ENCODE data around the gene OR51B4.

Gene OR51B4

DNA sequence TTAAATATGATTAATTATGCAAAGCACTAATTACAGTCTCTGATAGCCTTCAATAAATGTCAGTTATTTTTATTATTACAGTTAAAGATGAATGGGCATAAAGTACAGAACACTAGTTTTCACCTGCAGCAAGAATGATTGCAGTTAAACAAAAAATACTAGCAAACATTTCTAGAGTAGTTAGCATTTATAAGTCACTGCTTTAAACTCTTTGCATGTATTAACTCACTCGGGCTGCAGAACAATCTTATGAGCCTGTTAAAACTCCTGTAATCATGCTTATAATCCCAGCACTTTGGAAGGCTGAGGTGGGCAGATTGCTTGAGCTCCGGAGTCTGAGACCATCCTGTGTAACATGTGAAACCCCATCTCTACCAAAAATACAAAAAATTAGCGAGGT lies 14.8 kb downstream of the OR51B4 start:
- TF ChIP-seq, protein P1, sequence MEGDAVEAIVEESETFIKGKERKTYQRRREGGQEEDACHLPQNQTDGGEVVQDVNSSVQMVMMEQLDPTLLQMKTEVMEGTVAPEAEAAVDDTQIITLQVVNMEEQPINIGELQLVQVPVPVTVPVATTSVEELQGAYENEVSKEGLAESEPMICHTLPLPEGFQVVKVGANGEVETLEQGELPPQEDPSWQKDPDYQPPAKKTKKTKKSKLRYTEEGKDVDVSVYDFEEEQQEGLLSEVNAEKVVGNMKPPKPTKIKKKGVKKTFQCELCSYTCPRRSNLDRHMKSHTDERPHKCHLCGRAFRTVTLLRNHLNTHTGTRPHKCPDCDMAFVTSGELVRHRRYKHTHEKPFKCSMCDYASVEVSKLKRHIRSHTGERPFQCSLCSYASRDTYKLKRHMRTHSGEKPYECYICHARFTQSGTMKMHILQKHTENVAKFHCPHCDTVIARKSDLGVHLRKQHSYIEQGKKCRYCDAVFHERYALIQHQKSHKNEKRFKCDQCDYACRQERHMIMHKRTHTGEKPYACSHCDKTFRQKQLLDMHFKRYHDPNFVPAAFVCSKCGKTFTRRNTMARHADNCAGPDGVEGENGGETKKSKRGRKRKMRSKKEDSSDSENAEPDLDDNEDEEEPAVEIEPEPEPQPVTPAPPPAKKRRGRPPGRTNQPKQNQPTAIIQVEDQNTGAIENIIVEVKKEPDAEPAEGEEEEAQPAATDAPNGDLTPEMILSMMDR (IDR thresholded peaks at IDR 0.05; ENCODE audit: low read depth, low read length, missing control alignments), result no peak
- DNase-seq (ENCODE audit: low read depth), result no peak
- no peak overlapping the region for H3K4me3 ChIP-seq (ENCODE audit: low read depth, low read length)

DNA sequence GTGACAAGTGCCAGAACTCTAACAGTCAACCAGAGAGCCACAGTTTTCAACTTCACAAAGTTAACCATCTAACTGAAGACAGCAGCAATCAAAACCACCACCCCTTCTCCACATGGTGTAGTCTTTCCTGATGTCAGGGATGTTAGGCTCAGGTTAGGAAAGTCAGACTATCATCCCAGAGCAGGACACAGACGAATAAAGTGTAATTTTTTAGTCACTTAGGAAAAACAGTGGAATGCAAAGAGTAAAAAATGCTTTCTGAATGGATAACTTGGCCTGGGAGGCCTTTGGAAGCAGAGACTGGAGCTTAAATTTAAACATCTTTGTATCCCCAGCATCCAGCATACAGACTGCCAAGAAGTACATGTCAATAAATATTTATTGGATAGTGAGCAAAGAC lies 15.4 kb downstream of the OR51B4 start:
- no peak for DNase-seq (ENCODE audit: low read depth)
- TF ChIP-seq, protein P1 (IDR thresholded peaks at IDR 0.05; ENCODE audit: low read depth, low read length, missing control alignments), result no peak
- no peak overlapping the region for H3K4me3 ChIP-seq (ENCODE audit: low read depth, low read length)

DNA sequence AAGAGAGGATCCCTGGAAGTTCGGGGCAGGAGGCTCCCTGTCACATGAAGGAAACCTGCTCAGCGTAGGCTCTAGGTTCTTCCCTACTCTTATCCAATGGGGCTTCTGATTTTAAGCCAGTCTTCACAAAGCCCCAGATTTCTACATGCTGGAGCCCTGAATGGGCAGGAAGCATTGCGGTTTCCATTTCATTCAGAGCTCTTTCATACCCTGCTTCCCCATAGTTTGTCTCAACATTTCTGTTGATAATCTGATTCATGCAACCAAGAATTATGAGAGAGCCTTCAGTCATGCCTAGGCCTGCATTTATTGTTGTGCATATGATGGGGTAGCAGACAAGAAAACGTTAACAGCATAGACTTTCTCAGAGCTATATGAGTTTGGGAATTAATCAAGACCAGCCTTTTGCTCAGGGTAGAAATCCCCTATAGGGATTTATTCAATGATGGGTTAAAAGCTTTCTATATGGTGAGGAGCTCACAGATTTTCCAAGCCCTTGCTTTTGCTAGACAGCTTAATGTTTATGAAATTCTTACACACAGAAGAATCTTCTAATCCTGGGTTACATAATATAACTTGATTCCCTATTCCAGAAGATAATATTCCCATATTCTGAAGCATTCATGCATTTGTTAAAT lies 15.9 kb downstream of the OR51B4 start:
- TF ChIP-seq, protein P1 (IDR thresholded peaks at IDR 0.05; ENCODE audit: low read depth, low read length, missing control alignments), result no peak
- DNase-seq (ENCODE audit: low read depth), result no peak
- H3K4me3 ChIP-seq (ENCODE audit: low read depth, low read length), result no peak overlapping the region

DNA sequence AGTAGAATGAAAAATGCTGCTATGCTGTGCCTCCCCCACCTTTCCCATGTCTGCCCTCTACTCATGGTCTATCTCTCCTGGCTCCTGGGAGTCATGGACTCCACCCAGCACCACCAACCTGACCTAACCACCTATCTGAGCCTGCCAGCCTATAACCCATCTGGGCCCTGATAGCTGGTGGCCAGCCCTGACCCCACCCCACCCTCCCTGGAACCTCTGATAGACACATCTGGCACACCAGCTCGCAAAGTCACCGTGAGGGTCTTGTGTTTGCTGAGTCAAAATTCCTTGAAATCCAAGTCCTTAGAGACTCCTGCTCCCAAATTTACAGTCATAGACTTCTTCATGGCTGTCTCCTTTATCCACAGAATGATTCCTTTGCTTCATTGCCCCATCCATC lies 17.1 kb downstream of the OR51B4 start:
- TF ChIP-seq, protein P1 (IDR thresholded peaks at IDR 0.05; ENCODE audit: low read depth, low read length, missing control alignments), result no peak
- no peak overlapping the region for H3K4me3 ChIP-seq (ENCODE audit: low read depth, low read length)
- DNase-seq (ENCODE audit: low read depth), result no peak

DNA sequence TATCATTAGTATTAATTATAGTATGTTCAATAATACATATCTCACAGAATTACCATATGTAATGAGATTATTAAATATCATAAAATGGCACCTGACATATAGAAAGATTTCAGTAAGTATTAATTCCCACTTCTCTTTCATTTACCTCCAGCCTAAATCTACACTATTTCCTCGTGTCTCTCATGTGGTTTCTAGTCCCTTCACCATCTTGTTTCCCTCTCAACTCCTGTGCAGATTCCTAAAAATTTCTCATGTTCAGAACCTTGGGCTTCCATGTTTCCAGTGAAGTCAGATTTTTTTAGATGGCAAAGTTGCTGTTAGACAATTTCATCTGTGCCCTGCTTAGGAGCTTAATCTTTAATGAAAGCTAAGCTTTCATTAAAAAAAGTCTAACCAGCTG lies 17.9 kb downstream of the OR51B4 start:
- DNase-seq (ENCODE audit: low read depth), result no peak
- no peak overlapping the region for H3K4me3 ChIP-seq (ENCODE audit: low read depth, low read length)
- TF ChIP-seq, protein P1 (IDR thresholded peaks at IDR 0.05; ENCODE audit: low read depth, low read length, missing control alignments), result no peak

DNA sequence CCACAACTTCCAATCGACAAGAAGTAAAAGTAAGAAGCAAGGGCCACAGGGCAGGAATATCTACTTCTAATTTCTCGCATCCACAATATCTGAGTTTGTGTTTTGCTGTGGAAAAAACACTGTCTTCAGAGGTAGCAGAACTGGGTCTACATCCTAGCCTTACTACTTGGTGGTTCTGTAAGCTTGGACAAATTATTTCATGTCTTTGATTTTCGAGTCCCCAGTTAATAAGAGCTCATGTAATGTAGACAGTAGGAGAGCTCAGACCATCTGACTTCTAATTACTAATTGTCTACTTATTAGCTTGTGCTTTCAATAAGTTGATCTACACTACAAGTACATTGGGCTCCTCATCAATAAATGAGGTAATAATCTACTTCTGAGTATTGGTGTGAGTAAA lies 18.7 kb downstream of the OR51B4 start:
- no peak for DNase-seq (ENCODE audit: low read depth)
- no peak overlapping the region for H3K4me3 ChIP-seq (ENCODE audit: low read depth, low read length)
- TF ChIP-seq, protein P1 (IDR thresholded peaks at IDR 0.05; ENCODE audit: low read depth, low read length, missing control alignments), result no peak

DNA sequence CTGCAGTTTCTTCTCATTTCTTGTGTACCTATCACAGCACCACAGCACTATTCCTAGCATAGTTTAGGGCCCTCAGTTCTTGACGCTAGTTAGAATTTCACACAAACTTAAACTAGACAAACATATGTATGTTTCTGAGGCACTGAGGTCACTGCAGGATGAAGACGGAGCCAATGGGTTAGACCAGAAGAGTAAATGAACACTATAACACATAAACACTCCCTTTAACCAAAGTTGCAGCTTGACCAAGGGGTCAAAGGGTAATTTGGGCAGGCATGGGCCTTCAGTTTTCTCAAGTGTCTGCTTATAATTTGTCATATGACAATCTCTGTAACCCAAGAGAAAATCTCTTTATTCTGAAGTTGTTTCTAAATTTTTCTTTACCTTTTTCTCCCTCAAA lies 19.1 kb downstream of the OR51B4 start:
- no peak for DNase-seq (ENCODE audit: low read depth)
- no peak overlapping the region for H3K4me3 ChIP-seq (ENCODE audit: low read depth, low read length)
- TF ChIP-seq, protein P1 (IDR thresholded peaks at IDR 0.05; ENCODE audit: low read depth, low read length, missing control alignments), result no peak

Data from GM12864 (cell line).